Heart left ventricle (tissue), 16 donors: Measurements from ENCODE around the gene ANAPC10. TPM values are rescaled to one million over a fixed set of nuclear protein-coding genes. Genes with fewer than 3 reads are reported as not detected.

Source experiments
- ATAC-seq, 4 donors: fragments of 200-7000 bp; cut with Tn5 transposase; one replicate each; pipeline ENCODE4 v1.9.1; 2020 to 2022; ENCODE audit warnings: moderate library complexity in 4 of 4, mild to moderate bottlenecking in 3 of 4, moderate number of reproducible peaks in 1 of 4
- DNase-seq, 5 donors: peaks; one replicate each; pipeline ENCODE4 v3.0.0-alpha.2; 2020
- H3K27ac ChIP-seq, 12 donors: fragments of 200-600 bp; sonication (generic) in 4 of 12; one replicate each; pipeline versions ENCODE4 v1.5.0 to v1.8.0; 2016 to 2022; ENCODE audit warnings: mild to moderate bottlenecking in 2 of 12
- H3K27me3 ChIP-seq, 9 donors: fragments of 200-600 bp; sonication (generic) in 2 of 9; one replicate each; pipeline versions ENCODE4 v1.5.1 to v1.8.0; 2016 to 2022; ENCODE audit warnings: mild to moderate bottlenecking in 3 of 9
- H3K36me3 ChIP-seq, 9 donors: fragments of 200-600 bp; sonication (generic) in 2 of 9; one replicate each; pipeline versions ENCODE4 v1.5.0 to v1.8.0; 2018 to 2022; ENCODE audit warnings: mild to moderate bottlenecking in 2 of 9
- H3K4me1 ChIP-seq, 12 donors: fragments of 200-600 bp; sonication (generic) in 4 of 12; one replicate each; pipeline versions ENCODE4 v1.5.0 to v1.8.0; 2016 to 2022; ENCODE audit warnings: mild to moderate bottlenecking in 3 of 12
- H3K4me3 ChIP-seq, 12 donors: fragments of 200-600 bp; sonication (generic) in 4 of 12; one replicate each; pipeline versions ENCODE4 v1.5.0 to v1.8.0; 2017 to 2022; ENCODE audit warnings: mild to moderate bottlenecking in 9 of 12, moderate library complexity in 4 of 12
- H3K9me3 ChIP-seq, 12 donors: fragments of 200-600 bp; sonication (generic) in 4 of 12; one replicate each; pipeline versions ENCODE4 v1.5.0 to v1.8.0; 2016 to 2022; ENCODE audit warnings: mild to moderate bottlenecking in 1 of 12
- POLR2A ChIP-seq, 2 donors: fragments of 450-650 bp; IDR thresholded peaks; one replicate each; pipeline ENCODE4 v1.6.1; 2017; ENCODE audit warnings: antibody characterized with exemption in 2 of 2, mild to moderate bottlenecking in 2 of 2, moderate library complexity in 2 of 2
- WGBS, 4 donors: extraction: QIAGEN DNeasy Blood & Tissue Kit in 2 of 4; methylation state at CpG; one replicate each; pipeline versions ENCODE4 v1.1.5 to v1.1.7; 2013 to 2018; 5-methylcytosine and 5-hydroxymethylcytosine counted together
- intact Hi-C, 10 donors: fragments of 100-400 bp; cut with DNase I; formaldehyde crosslinking; loops; one replicate each; pipeline versions ENCODE4 v1.11.1 to v1.14.2; 2022
- polyA plus RNA-seq, 2 donors: library from polyadenylated mRNA; stranded (reverse); fragments of 200-250 nt; gene quantifications; one replicate each; pipeline ENCODE4 v1.2.3, GENCODE V29; 2013
- total RNA-seq, 9 donors: library from RNA; depleted of rRNA in 2 of 9; stranded (reverse); fragments of >200 nt in 2 of 9; fragmentation: NEBNext Ultra II Directional in 3 of 9; extraction: Animal tissue kit (Norgen Biotek cat#: 25700) in 3 of 9; gene quantifications; one replicate each; pipeline versions ENCODE4 v1.1.0 to v1.2.4, GENCODE V29; 2016 to 2023
- TF ChIP-seq, protein P1 (sequence below), 12 donors: fragments of 200-600 bp; sonication (generic) in 4 of 12; IDR thresholded peaks; one replicate each; pipeline versions ENCODE4 v1.5.0 to v1.8.0; 2018 to 2022; ENCODE audit warnings: antibody characterized with exemption in 12 of 12, mild to moderate bottlenecking in 5 of 12
- donor health status: ischemic (EF 13 %, LVEDD 7.1; RV severe dilation, severe dysfunction).
- donor health status: healthy with polysubstance abuse.
- donor health status: DM: no; HTN: yes; CAD: no.
- donor health status: DM: no; HTN: no; CAD: no.
- donor health status: ischemic (EF 25% LVEDD 6.9; RV normal size, moderate dysfunction).
- donor health status: ischemic (EF 25% LVEDD 5.7; RV mildly dilated, moderate dysfunction).
- donor health status: healthy.
- donor health status: DM: yes; HTN: yes; CAD: no.
- donor health status: ischemic (EF 35%, LVEDD 5.7; RV mildly dilated, moderate dysfunction).
- donor health status: nonischemic (EF 11% LVEDD 7.7; RV severe dilation, severe dysfunction).
- donor health status: DM: yes; HTN: yes; CAD: no.
- donor health status: PGD.
- donor health status: ischemic (EF 29% LVEDD 5.4; RV normal size, mild dysfunction).
- donor health status: nonischemic (EF 23%, LVEDD 6.1; RV moderate dilation, normal function).

ANAPC10 gene
- total and polyA plus RNA-seq, 11 donors = 12.3 to 26.9 (median 13.6) TPM

DNA sequence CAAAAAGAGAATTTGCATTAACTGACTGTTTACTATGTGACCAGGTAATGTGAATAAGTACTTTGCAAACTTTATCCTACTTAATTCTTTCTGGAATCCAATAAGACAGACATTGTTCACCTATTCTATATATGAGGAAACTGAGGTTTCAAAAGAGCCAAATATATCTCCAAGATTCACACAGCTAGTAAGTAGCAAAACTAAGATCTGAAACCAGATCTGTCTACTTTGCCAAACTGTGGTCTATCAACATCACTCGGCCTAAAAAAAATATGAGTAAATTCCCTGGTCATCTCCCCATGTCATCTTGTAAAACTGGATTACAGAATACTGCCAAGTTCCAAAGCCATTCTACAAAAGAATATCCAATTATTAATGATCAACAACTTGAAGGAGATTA lies 52.8 kb downstream of the ANAPC10 start:
- TF ChIP-seq, protein P1, sequence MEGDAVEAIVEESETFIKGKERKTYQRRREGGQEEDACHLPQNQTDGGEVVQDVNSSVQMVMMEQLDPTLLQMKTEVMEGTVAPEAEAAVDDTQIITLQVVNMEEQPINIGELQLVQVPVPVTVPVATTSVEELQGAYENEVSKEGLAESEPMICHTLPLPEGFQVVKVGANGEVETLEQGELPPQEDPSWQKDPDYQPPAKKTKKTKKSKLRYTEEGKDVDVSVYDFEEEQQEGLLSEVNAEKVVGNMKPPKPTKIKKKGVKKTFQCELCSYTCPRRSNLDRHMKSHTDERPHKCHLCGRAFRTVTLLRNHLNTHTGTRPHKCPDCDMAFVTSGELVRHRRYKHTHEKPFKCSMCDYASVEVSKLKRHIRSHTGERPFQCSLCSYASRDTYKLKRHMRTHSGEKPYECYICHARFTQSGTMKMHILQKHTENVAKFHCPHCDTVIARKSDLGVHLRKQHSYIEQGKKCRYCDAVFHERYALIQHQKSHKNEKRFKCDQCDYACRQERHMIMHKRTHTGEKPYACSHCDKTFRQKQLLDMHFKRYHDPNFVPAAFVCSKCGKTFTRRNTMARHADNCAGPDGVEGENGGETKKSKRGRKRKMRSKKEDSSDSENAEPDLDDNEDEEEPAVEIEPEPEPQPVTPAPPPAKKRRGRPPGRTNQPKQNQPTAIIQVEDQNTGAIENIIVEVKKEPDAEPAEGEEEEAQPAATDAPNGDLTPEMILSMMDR (IDR thresholded peaks at IDR 0.05) = no peak
- TF ChIP-seq POLR2A (IDR thresholded peaks at IDR 0.05) = no peak
- intact Hi-C loops = no loop called here
- DNase-seq (no peak), ATAC-seq (no peak)
- Histone ChIP-seq H3K9me3 (no peaks in the 10 kb centered on the region), H3K4me3 (no peak overlapping the region), H3K27me3 (no peaks in the 10 kb centered on the region), H3K36me3 (peaks cover 0 to 6% (median 0%) of the 10 kb centered on the region in 9 donors), H3K27ac (no peak overlapping the region), H3K4me1 (peaks cover 0 to 5% (median 0%) of the 10 kb centered on the region in 12 donors)
- WGBS, 4 donors = 89 to 91% (median 90%) methylated on average over 1 of the region's 1 CpG

DNA sequence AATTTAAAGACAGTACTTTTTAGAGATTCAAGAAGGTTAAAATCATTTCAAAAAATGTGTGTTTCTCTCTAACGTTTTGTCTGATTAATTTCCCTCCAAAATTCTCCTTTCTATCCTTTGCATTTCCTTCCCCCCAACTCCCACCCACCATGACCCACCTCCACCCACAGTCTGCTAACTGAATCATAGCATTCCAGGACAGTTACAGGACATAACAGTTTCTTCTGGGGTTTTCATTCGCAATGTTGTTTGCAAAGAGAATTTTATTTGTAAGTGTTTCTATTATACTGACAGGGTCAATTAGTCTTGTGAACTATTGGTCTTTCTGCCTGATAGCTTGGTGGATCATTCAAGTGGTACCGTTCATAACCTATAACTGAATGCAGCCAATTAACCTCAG lies 53.7 kb downstream of the ANAPC10 start:
- ATAC-seq (no peak), DNase-seq (no peak)
- H3K27me3 ChIP-seq = no peaks in the 10 kb centered on the region
- WGBS, 4 donors = 74 to 84% (median 79%) methylated on average over 3 of the region's 3 CpGs
- H3K27ac ChIP-seq = no peak overlapping the region
- intact Hi-C loops = no loop called here
- peaks cover 0 to 5% (median 0%) of the 10 kb centered on the region in 12 donors for H3K4me1 ChIP-seq
- no peaks in the 10 kb centered on the region for H3K9me3 ChIP-seq
- H3K4me3 ChIP-seq = no peak overlapping the region
- no peak for TF ChIP-seq POLR2A (IDR thresholded peaks at IDR 0.05)
- TF ChIP-seq, protein P1 (IDR thresholded peaks at IDR 0.05) = no peak
- H3K36me3 ChIP-seq = no peaks in the 10 kb centered on the region

DNA sequence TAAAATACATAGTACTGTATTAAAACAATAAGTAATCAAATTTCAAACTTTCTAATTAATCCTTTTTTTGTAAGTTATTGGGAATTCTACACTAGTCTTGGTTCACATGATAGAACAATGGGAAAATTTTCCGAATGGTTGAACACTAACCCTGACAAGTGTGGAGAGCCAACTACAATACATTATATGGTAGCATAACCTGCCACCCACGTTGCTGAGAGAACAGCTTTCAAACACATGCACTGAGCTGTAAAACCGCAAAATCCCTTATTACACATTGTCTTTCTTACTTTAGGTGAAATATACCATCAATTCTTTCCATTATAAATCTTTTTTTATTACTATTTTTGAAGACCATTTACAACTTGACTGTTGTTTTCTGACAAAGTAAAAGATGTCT lies 54.7 kb downstream of the ANAPC10 start:
- WGBS, 4 donors = 81 to 87% (median 84%) methylated on average over 3 of the region's 3 CpGs
- H3K36me3 ChIP-seq = no peaks in the 10 kb centered on the region
- peaks cover 0 to 5% (median 0%) of the 10 kb centered on the region in 12 donors for H3K4me1 ChIP-seq
- no peaks in the 10 kb centered on the region for H3K9me3 ChIP-seq
- no peak overlapping the region for H3K27ac ChIP-seq
- intact Hi-C loops = no loop called here
- no peak for ATAC-seq
- no peak for DNase-seq
- H3K27me3 ChIP-seq = no peaks in the 10 kb centered on the region
- H3K4me3 ChIP-seq = no peak overlapping the region
- no peak for TF ChIP-seq POLR2A (IDR thresholded peaks at IDR 0.05)
- TF ChIP-seq, protein P1 (IDR thresholded peaks at IDR 0.05) = no peak

DNA sequence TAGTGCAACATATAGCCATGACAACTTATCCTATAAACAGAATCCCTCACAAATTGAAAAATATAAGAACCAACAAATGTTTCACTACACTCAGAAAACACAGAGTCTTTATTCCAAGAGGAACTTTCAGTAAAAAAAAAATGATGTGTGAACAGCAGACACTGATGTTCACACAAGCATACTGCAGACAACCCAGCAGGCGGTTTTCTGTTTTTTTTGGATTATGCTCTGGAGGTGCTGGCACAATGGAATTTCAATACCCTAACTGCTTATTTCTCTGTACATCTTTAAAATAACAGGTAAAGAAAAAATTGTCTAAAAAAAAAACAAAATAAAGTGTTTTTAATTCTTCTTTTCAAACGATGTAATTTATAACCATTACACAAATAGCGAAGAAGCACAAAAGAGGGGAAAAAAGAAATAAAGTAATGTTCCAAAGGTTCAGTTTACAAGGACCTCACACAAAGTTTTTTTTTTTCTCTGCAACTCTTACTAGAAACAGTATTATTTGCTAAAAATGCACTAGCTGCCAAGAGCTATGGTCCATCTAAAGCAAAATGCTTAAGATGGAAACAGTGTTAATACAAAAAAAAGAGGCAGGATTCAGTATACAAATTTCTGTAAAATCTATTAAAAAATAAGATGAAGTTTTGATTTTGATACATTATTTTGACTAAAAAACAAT lies 55.3 kb downstream of the ANAPC10 start:
- Histone ChIP-seq H3K36me3 (no peaks in the 10 kb centered on the region), H3K27ac (no peak overlapping the region), H3K27me3 (no peaks in the 10 kb centered on the region), H3K4me1 (peaks cover 0 to 5% (median 0%) of the 10 kb centered on the region in 12 donors), H3K9me3 (no peaks in the 10 kb centered on the region), H3K4me3 (no peak overlapping the region)
- ATAC-seq = no peak
- intact Hi-C loops = no loop called here
- TF ChIP-seq POLR2A (IDR thresholded peaks at IDR 0.05) = no peak
- TF ChIP-seq, protein P1 (IDR thresholded peaks at IDR 0.05) = no peak
- WGBS, 4 donors = 87 to 90% (median 89%) methylated on average over 3 of the region's 3 CpGs
- DNase-seq = no peak
